Heart left ventricle (tissue), 13 donors: ENCODE data around the gene BBC3.

Source experiments
- POLR2A ChIP-seq, 2 donors: fragments of 450-650 bp; IDR thresholded peaks; one replicate each; pipeline ENCODE4 v1.6.1; 2017; ENCODE audit warnings: antibody characterized with exemption in 2 of 2, mild to moderate bottlenecking in 2 of 2, moderate library complexity in 2 of 2
- TF ChIP-seq, protein P1 (sequence below), 12 donors: fragments of 200-600 bp; sonication (generic) in 4 of 12; IDR thresholded peaks; one replicate each; pipeline versions ENCODE4 v1.5.0 to v1.8.0; 2018 to 2022; ENCODE audit warnings: antibody characterized with exemption in 12 of 12, mild to moderate bottlenecking in 5 of 12
- donor health status: ischemic (EF 13 %, LVEDD 7.1; RV severe dilation, severe dysfunction).
- donor health status: DM: no; HTN: yes; CAD: no.
- donor health status: DM: no; HTN: no; CAD: no.
- donor health status: ischemic (EF 25% LVEDD 6.9; RV normal size, moderate dysfunction).
- donor health status: ischemic (EF 25% LVEDD 5.7; RV mildly dilated, moderate dysfunction).
- donor health status: ischemic (EF 35%, LVEDD 5.7; RV mildly dilated, moderate dysfunction).
- donor health status: nonischemic (EF 11% LVEDD 7.7; RV severe dilation, severe dysfunction).
- donor health status: DM: yes; HTN: yes; CAD: no.
- donor health status: PGD.
- donor health status: ischemic (EF 29% LVEDD 5.4; RV normal size, mild dysfunction).
- donor health status: nonischemic (EF 23%, LVEDD 6.1; RV moderate dilation, normal function).

DNA sequence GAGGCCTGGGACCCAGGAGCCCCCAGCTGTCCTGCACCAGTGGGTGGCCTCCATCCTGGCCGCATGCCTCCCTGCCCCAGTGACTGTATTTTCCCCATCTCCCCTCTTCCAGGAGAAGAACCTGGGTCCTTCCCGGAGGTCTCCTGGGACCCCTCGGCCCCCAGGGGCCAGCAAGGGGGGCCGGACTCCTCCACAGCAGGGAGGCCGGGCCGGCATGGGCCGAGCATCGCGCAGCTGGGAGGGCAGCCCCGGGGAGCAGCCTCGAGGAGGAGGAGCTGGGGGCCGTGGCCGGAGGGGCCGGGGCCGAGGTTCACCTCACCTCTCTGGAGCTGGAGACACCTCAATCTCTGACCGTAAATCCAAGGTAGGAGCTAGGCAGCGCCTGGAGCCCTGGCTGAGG lies 29.5 kb upstream of the BBC3 start:
- no peak for TF ChIP-seq POLR2A (IDR thresholded peaks at IDR 0.05)
- TF ChIP-seq, protein P1, sequence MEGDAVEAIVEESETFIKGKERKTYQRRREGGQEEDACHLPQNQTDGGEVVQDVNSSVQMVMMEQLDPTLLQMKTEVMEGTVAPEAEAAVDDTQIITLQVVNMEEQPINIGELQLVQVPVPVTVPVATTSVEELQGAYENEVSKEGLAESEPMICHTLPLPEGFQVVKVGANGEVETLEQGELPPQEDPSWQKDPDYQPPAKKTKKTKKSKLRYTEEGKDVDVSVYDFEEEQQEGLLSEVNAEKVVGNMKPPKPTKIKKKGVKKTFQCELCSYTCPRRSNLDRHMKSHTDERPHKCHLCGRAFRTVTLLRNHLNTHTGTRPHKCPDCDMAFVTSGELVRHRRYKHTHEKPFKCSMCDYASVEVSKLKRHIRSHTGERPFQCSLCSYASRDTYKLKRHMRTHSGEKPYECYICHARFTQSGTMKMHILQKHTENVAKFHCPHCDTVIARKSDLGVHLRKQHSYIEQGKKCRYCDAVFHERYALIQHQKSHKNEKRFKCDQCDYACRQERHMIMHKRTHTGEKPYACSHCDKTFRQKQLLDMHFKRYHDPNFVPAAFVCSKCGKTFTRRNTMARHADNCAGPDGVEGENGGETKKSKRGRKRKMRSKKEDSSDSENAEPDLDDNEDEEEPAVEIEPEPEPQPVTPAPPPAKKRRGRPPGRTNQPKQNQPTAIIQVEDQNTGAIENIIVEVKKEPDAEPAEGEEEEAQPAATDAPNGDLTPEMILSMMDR (IDR thresholded peaks at IDR 0.05): no peak
